Measurements from ENCODE around the gene PITRM1.
A peak's percentile ranks its signal among the peaks of the same experiment; 100 is the strongest.
"Not testable (repeated sequence)": the region's sequence is repeated elsewhere in the genome, so short reads cannot be mapped to it uniquely, and the experiment has no call there.

PITRM1 gene, protein sequence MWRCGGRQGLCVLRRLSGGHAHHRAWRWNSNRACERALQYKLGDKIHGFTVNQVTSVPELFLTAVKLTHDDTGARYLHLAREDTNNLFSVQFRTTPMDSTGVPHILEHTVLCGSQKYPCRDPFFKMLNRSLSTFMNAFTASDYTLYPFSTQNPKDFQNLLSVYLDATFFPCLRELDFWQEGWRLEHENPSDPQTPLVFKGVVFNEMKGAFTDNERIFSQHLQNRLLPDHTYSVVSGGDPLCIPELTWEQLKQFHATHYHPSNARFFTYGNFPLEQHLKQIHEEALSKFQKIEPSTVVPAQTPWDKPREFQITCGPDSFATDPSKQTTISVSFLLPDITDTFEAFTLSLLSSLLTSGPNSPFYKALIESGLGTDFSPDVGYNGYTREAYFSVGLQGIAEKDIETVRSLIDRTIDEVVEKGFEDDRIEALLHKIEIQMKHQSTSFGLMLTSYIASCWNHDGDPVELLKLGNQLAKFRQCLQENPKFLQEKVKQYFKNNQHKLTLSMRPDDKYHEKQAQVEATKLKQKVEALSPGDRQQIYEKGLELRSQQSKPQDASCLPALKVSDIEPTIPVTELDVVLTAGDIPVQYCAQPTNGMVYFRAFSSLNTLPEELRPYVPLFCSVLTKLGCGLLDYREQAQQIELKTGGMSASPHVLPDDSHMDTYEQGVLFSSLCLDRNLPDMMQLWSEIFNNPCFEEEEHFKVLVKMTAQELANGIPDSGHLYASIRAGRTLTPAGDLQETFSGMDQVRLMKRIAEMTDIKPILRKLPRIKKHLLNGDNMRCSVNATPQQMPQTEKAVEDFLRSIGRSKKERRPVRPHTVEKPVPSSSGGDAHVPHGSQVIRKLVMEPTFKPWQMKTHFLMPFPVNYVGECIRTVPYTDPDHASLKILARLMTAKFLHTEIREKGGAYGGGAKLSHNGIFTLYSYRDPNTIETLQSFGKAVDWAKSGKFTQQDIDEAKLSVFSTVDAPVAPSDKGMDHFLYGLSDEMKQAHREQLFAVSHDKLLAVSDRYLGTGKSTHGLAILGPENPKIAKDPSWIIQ

DNA sequence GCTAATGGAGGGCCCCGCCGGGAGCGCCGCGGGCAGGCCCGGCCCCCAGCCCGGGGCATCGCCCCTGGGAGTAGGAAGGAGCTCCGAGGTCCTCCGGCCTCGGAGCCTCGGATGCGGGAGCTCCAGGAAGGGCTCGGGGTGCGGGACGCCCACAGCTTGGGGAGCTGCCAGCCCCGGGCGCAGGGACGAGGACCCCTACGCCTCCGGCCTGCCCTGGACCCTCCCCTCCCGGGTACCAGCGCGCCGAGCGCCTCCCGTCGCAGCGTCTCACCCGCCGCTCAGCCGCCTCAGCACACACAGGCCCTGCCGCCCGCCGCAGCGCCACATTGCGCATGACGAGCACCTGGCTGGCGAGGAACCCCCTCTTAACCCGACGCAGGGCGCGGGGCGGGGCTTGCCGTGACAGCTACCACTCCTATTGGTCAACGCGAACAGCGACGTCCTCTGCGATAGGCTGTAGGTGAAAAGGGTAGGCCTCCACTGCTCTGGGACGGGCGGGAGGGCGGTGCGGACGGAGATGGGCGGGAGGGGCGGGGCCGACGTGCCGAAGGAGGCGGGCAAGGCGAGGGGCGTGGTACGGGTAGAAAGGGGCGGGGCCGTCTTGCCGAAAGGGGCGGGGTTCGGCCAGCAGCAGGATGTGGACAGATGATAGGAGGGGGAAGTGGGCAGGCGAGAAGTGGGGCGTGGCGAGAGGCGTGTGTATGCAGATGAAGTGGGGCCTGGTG, at the start of gene PITRM1:
Gene PITRM1, minus strand, starts transcription at position 337 of the 725 bp plus-strand sequence. Its CDS starts 10 bp downstream, at position 327.
- peak within 1 kb of the TSS; percentile 92 for H3K4me3 ChIP-seq (ENCODE audit: low read depth, low read length)
- no peak for TF ChIP-seq CTCF (IDR thresholded peaks at IDR 0.05; ENCODE audit: low read depth, low read length, missing control alignments)
- DNase-seq (ENCODE audit: low read depth), result peak; percentile 98
- in situ Hi-C loops (cut with HindIII; ENCODE audit: low sequenced_read_pairs), result no loop called here

- no peak for DNase-seq (ENCODE audit: low read depth)
- in situ Hi-C loops (cut with HindIII; ENCODE audit: low sequenced_read_pairs), result no loop called here
- no peak overlapping the region for H3K4me3 ChIP-seq (ENCODE audit: low read depth, low read length)
- TF ChIP-seq CTCF (IDR thresholded peaks at IDR 0.05; ENCODE audit: low read depth, low read length, missing control alignments), result no peak
These were observed 49.5 kb upstream of the PITRM1 start for GRCh38 chr10:3222068-3222467.

DNA sequence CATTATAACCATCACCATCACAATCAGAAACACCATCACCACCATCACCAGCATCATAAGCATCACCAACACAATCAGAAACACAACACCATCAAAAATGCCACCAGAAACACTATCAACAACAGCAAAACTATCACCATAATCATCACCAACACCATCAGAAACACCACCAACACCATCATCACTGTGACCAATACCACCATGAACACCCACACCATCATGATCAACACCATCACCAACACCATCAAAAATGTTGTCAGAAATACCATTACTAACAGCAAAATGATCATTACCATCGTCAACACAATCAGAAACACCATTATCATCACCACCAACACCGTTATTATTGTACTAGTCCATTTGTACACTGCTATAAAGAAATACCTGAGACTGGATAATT, 49.0 kb upstream of the PITRM1 start:
- H3K4me3 ChIP-seq (ENCODE audit: low read depth, low read length); in situ Hi-C loops (cut with HindIII; ENCODE audit: low sequenced_read_pairs); DNase-seq (ENCODE audit: low read depth): not testable (repeated sequence)

DNA sequence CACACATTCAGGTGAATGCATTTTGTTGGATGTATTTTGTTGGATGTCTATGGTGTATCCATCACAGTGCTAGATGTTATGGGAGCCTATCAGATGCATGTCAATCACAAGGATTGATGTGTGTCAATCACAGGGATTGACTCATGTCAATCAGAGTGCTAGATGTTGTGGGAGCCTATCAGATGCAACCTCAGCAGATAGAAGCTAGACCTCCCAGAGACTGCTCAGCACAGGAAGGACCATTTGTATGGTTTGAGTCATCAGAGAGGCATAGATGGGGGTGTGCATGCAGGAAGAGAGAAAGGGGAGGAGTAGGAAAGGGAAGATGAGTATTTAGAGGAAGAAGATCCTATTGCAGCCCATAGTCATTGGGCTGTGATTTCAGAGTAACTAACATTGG, 48.3 kb upstream of the PITRM1 start:
- in situ Hi-C loops (cut with HindIII; ENCODE audit: low sequenced_read_pairs), result no loop called here
- DNase-seq (ENCODE audit: low read depth), result no peak
- no peak overlapping the region for H3K4me3 ChIP-seq (ENCODE audit: low read depth, low read length)
- TF ChIP-seq CTCF (IDR thresholded peaks at IDR 0.05; ENCODE audit: low read depth, low read length, missing control alignments), result no peak

GRCh38 chr10:3219021-3219628, 46.5 kb upstream of the PITRM1 start:
- DNase-seq (ENCODE audit: low read depth); H3K4me3 ChIP-seq (ENCODE audit: low read depth, low read length); in situ Hi-C loops (cut with HindIII; ENCODE audit: low sequenced_read_pairs): not testable (repeated sequence)

- in situ Hi-C loops (cut with HindIII; ENCODE audit: low sequenced_read_pairs), result no loop called here
- no peak for DNase-seq (ENCODE audit: low read depth)
- no peak for TF ChIP-seq CTCF (IDR thresholded peaks at IDR 0.05; ENCODE audit: low read depth, low read length, missing control alignments)
- no peak overlapping the region for H3K4me3 ChIP-seq (ENCODE audit: low read depth, low read length)
These were observed 45.3 kb upstream of the PITRM1 start for GRCh38 chr10:3217853-3218252.

GRCh38 chr10:3217301-3217700, 44.7 kb upstream of the PITRM1 start:
- no peak overlapping the region for H3K4me3 ChIP-seq (ENCODE audit: low read depth, low read length)
- no peak for DNase-seq (ENCODE audit: low read depth)
- in situ Hi-C loops (cut with HindIII; ENCODE audit: low sequenced_read_pairs), result no loop called here
- TF ChIP-seq CTCF (IDR thresholded peaks at IDR 0.05; ENCODE audit: low read depth, low read length, missing control alignments), result no peak

Data from astrocyte of the cerebellum (primary cell).